ENCODE measurements around the gene TPTE.
"Not testable (repeated sequence)": the region's sequence is repeated elsewhere in the genome, so short reads cannot be mapped to it uniquely, and the experiment has no call there.

Gene TPTE

DNA sequence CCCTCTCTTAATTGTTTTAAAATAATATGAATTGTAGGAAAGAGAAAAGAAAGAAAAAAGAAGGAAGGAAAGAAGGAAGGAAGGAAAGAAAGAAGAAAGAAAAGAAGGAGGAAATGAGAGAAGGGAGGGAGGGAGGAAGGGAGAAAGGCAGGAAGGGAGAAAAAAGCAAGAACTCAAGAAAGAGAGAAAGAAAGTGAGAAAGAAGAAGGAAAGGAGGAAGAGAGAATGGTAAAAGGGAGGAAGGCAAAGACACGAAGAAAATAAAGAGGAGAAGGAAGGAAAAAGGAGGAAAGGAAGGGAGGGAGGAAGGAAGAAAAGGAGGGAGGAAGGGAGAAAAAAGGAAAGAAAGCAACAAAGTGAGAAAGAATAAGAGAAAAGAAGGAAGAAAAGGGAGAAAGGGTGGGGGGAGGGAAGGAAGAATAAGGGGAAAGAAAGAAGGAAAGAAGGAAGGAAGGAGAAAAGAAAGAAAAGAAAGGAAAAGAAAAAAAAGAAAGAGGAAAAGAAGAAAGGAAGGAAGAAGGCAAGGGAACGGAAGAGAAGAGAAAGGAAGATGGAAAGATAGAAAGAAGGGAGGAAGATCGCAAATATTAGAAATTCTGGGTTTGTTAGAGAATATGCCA is 95.9 kb downstream of the TPTE start:
- DNase-seq, result not testable (repeated sequence)

- DNase-seq, result no peak
Measured at GRCh38 chr21:10627316-10627863, 106.0 kb downstream of the TPTE start.

DNA sequence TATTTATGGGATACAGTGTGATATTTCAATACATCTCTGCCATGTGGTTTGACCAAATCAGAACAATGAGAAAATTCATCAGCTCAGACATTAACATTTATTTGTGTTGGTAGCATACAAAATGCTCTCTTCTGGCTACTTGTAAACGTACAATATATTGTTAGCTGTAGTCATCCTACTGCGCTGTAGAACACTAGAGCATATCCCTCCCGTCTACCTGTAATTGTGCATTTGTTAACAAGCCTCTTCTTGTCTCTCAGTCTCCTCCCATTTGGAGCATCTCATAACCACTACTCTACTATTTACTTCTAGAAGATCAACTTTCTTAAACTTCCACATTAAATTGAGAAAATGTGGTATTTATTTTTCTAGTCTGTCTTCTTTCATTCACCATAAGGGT is 107.9 kb downstream of the TPTE start:
- not testable (repeated sequence) for DNase-seq

- DNase-seq, result not testable (repeated sequence)
Measured at GRCh38 chr21:10630829-10631228, 109.4 kb downstream of the TPTE start.

- not testable (repeated sequence) for DNase-seq
Measured at GRCh38 chr21:10631316-10631715, 109.9 kb downstream of the TPTE start.

- DNase-seq, result not testable (repeated sequence)
Measured at GRCh38 chr21:10638144-10638543, 116.8 kb downstream of the TPTE start.

DNA sequence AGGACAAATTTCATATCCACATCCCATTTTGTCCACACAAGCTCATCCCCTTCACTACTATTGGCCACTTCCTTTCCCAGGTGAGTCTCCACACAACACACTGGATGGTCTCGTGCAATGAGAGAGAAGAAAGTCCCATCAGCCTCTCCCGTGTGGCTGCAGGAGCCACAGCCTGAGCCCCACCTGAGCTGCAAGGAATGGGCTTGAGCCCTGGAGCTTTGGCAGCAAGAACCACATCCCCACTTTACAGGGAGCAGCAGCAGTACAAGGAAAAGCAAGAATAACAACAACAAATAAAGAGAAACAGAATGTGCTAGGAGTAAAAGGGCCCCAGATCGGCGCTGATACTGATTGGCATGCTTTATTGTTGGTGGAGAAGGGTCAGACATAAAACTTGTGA is 117.7 kb downstream of the TPTE start:
- DNase-seq, result no peak

DNA sequence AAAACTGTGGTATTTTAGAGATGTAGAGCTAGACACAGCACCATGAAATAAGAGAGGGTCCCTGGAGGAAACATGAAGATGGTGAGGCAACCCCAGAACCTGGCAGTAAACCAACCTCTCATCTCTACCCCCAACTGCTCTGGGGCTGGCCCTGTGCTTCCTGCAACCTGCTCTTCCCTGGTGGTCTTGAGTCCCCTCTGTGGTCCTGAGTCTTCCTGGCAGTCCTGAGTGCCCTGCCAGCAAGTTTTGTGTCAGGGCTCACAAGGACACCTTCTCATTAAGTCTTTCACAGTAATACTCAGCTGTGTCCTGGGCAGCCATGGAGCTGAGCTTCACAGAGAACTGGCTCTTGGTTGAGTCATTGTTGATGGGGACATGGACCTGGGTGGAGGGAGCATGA is 118.4 kb downstream of the TPTE start:
- DNase-seq, result not testable (repeated sequence)

DNA sequence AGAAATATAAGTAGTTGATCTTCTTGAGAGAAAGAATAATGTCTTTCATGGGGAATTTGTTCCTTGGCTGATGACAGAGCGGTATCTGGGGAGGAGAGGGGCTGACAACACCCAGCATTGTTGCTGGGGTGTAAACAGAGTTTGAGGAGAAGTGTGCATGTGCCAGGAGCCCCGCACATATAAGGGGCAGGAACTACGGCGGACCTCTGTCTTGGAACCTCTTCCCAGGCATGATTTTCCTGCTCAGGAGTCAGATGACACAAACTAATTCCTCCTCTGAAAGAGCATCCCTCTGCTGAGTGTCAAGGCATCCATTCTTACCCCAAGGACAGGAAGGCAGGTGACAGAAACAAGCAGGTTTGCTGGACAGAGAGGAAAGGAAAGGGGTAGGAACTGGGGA is 119.1 kb downstream of the TPTE start:
- no peak for DNase-seq

- no peak for DNase-seq
Measured at GRCh38 chr21:10641107-10641506, 119.7 kb downstream of the TPTE start.

DNA sequence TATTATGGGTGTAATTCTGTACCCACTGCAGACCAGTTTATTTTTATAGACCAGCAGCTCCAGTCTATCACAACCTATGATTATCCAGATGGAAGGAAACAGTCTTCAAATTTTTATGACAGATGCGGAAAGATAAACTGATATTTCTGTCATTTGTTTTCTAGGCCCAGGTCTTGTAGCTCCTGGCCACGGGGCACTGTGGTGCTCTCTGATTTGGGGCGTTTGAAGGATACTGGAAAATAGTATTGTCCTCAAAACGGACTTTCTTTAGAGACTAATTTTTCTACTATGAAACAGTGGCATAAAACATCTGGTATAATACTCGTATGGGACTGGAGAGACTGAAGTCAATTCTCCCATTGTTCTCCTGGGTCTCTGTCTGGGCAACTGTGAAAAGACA is 124.3 kb downstream of the TPTE start:
- DNase-seq, result not testable (repeated sequence)

DNA sequence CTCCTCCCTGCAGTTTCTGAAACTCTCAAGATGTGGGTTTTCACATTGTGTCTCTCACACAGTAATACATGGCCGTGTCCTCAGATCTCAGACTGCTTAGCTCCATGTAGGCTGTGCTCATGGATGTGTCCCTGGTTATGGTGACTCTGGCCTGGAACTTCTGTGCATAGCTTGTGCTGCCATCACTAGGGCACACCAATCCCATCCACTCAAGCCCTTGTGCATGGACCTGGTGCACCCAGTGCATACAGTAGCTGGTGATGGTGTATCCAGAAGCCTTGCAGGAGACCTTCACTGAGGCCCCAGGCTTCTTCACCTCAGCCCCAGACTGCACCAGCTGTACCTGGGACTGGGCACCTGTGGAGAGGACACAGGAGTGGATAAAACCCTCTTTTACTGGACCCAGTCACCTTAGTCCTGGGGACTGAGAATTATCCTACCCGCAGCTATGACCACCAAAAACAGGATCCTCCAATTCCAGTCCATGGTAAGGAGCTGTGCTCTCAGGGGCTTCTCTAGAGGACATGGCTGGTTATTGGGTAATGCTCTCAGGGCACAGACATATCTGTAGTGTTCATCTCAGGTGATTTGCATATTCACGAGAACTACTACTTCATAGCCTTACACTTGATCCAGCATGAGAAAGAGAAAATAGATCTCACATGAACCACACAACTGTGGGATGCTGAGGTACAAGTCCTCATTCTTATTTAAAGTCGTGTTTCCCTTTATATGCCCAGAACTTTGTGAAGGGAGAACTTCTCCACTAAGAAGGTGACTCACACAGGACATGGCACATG is 128.2 kb downstream of the TPTE start:
- DNase-seq, result not testable (repeated sequence)

DNA sequence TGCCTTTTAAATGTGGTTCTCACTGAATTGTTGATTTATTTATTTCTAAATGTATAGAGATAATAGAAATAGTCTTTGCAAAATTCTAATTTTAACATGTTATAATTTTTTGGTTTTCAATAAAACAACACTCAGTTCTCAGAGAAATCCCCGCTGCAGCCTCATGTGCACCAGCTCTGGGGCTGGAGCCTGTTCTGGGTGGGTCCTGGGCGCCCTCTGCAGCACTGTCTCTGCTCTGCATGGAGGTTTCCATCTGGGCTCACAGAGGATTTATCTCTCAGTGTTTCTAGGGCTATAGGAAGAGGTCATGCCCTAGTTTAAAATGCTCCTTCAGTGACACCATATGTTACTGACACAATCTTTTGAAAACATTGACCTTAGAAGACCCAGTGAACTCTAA is 128.9 kb downstream of the TPTE start:
- not testable (repeated sequence) for DNase-seq

Data from NCI-H345 (cell line).